Measurements from ENCODE around the gene CD82. TPM values are rescaled to one million over a fixed set of nuclear protein-coding genes. Genes with fewer than 3 reads are reported as not detected.

Gene CD82
- total and polyA plus RNA-seq, 2 of the 8 experiments (the other 6 are each of a cell fraction or from before 2014, with no cell fraction given): 7.9 to 10.3 TPM

DNA sequence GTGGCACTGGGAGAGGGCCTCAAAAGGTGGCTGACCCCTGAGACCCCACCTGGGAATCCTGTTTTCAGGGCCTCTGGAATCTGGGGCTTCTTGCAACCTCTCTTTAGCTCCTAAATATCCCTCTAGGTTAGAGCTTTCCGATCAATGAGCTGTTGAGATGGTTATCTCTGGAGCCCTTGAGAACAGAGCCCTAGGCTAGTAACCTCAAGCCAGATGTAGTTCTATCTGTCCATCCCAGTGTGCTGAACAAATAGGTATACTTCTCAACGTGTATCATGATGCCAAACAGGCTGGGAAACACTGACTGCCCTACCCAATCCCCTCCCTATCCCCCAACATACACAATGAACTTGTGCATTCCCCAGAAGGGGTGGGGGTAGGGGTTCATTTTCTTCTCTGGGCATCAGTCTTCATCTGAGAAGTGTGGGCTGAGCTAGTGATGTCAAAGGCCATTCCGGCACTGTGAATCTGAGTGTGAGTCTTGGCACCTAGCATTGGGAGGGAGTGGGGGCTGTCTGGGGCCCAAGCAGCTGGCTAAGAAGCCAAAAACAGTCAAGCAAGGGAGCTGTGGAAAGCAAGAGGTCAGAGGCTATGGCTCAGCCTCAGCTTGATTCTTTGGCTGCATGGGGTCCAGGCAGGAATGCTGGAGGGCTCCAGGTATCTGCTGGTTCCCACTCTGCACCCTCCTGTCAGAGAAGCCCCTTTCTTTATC lies 17.3 kb downstream of the CD82 start (continued):
- TF ChIP-seq CBX5 (IDR thresholded peaks at IDR 0.05; ENCODE audit: low read depth, low read length) (no peak), GTF2F1 (IDR thresholded peaks at IDR 0.05; ENCODE audit: borderline replicate concordance, low read depth, low read length) (no peak)
